ENCODE data around the gene DLGAP1. TPM values are rescaled to one million over a fixed set of nuclear protein-coding genes. Genes with fewer than 3 reads are reported as not detected.

Gene DLGAP1
- total and polyA plus RNA-seq, 3 donors from 2014 or later, result 18.6 to 93.8 (median 69.1) TPM

GRCh38 chr18:3692113-3692621 is 762.9 kb downstream of the DLGAP1 start:
- Histone ChIP-seq H3K4me1 (peaks cover 12% of the 10 kb centered on the region), H3K4me3 (no peak overlapping the region), H3K36me3 (ENCODE audit: low read depth, missing control alignments) (no peaks in the 10 kb centered on the region), H3K27ac (no peak overlapping the region), H3K9me3 (no peaks in the 10 kb centered on the region), H3K27me3 (no peaks in the 10 kb centered on the region)
- DNase-seq, result no peak
- intact Hi-C loops (cut with DNase I; ENCODE audit: low total_unique reads), result no loop called here
- WGBS, 2 donors, result 48 to 77% methylated on average over 2 of the region's 2 CpGs
- no peak for TF ChIP-seq POLR2A (IDR thresholded peaks at IDR 0.05)

- Histone ChIP-seq H3K27ac (no peak overlapping the region), H3K4me3 (no peak overlapping the region), H3K4me1 (peaks cover 12% of the 10 kb centered on the region), H3K36me3 (ENCODE audit: low read depth, missing control alignments) (no peaks in the 10 kb centered on the region), H3K9me3 (no peaks in the 10 kb centered on the region), H3K27me3 (no peaks in the 10 kb centered on the region)
- DNase-seq, result no peak
- intact Hi-C loops (cut with DNase I; ENCODE audit: low total_unique reads), result no loop called here
- WGBS, 2 donors, result 90 to 94% methylated on average over 3 of the region's 3 CpGs
- TF ChIP-seq POLR2A (IDR thresholded peaks at IDR 0.05), result no peak
- TF ChIP-seq CTCF (IDR thresholded peaks at IDR 0.05), result no peak
These were observed 763.4 kb downstream of the DLGAP1 start for GRCh38 chr18:3691705-3692104.

- Histone ChIP-seq H3K27ac (no peak overlapping the region), H3K27me3 (no peaks in the 10 kb centered on the region), H3K4me1 (peaks cover 12% of the 10 kb centered on the region), H3K4me3 (no peak overlapping the region), H3K9me3 (no peaks in the 10 kb centered on the region), H3K36me3 (ENCODE audit: low read depth, missing control alignments) (no peaks in the 10 kb centered on the region)
- TF ChIP-seq CTCF (IDR thresholded peaks at IDR 0.05), result no peak
- no peak for DNase-seq
- 85 to 94% methylated on average over 1 of the region's 1 CpG for WGBS, 2 donors
- intact Hi-C loops (cut with DNase I; ENCODE audit: low total_unique reads), result no loop called here
These were observed 764.4 kb downstream of the DLGAP1 start for GRCh38 chr18:3690764-3691066.

GRCh38 chr18:3689986-3690763 is 764.9 kb downstream of the DLGAP1 start:
- no peak overlapping the region for H3K4me3 ChIP-seq
- H3K27ac ChIP-seq, result no peak overlapping the region
- no peak for DNase-seq
- peaks cover 12% of the 10 kb centered on the region for H3K4me1 ChIP-seq
- no peaks in the 10 kb centered on the region for H3K36me3 ChIP-seq (ENCODE audit: low read depth, missing control alignments)
- WGBS, 2 donors, result 80 to 87% methylated on average over 9 of the region's 9 CpGs
- H3K27me3 ChIP-seq, result no peaks in the 10 kb centered on the region
- intact Hi-C loops (cut with DNase I; ENCODE audit: low total_unique reads), result no loop called here
- TF ChIP-seq POLR2A (IDR thresholded peaks at IDR 0.05), result no peak
- TF ChIP-seq CTCF (IDR thresholded peaks at IDR 0.05), result no peak
- H3K9me3 ChIP-seq, result no peaks in the 10 kb centered on the region

GRCh38 chr18:3689091-3689490 is 766.0 kb downstream of the DLGAP1 start:
- peak overlapping the region; percentile 18 to 41 for H3K27ac ChIP-seq
- no peaks in the 10 kb centered on the region for H3K9me3 ChIP-seq
- no peaks in the 10 kb centered on the region for H3K36me3 ChIP-seq (ENCODE audit: low read depth, missing control alignments)
- DNase-seq, result peak; percentile 24
- WGBS, 2 donors, result 41 to 56% methylated on average over 3 of the region's 3 CpGs
- TF ChIP-seq CTCF (IDR thresholded peaks at IDR 0.05) (no peak), POLR2A (IDR thresholded peaks at IDR 0.05) (no peak)
- H3K4me3 ChIP-seq, result no peak overlapping the region
- intact Hi-C loops (cut with DNase I; ENCODE audit: low total_unique reads), result no loop called here
- peaks cover 12% of the 10 kb centered on the region for H3K4me1 ChIP-seq
- H3K27me3 ChIP-seq, result no peaks in the 10 kb centered on the region

Data from testis (tissue), 3 donors.